Breast epithelium (tissue), 4 donors: Measurements from ENCODE around the gene C1QL1. TPM values are rescaled to one million over a fixed set of nuclear protein-coding genes. Genes with fewer than 3 reads are reported as not detected.
A peak's percentile ranks its signal among the peaks of the same experiment; 100 is the strongest.

ENCODE experiments used
- DNase-seq, 2 donors: peaks; one replicate each; pipeline ENCODE4 v3.0.0-alpha.2; 2019; ENCODE audit warnings: low spot score in 2 of 2
- H3K27ac ChIP-seq, 2 donors: fragments of 200-600 bp; sonication (generic) in 1 of 2; one replicate each; pipeline ENCODE4 v1.5.1; 2016 to 2019; ENCODE audit warnings: mild to moderate bottlenecking in 1 of 2
- H3K27me3 ChIP-seq, 2 donors: fragments of 200-600 bp; sonication (generic) in 1 of 2; one replicate each; pipeline versions ENCODE4 v1.5.1 to v1.6.0; 2017 to 2019; ENCODE audit warnings: control low read depth in 1 of 2, mild to moderate bottlenecking in 1 of 2
- H3K36me3 ChIP-seq: fragments of 200-600 bp; one replicate; pipeline ENCODE4 v1.5.1; 2019
- H3K4me1 ChIP-seq, 2 donors: fragments of 200-600 bp; sonication (generic); one replicate each; pipeline ENCODE4 v1.5.1; 2016 to 2019; ENCODE audit warnings: control low read depth in 1 of 2
- H3K4me3 ChIP-seq, 3 donors: fragments of 200-600 bp; sonication (generic); 1 replicate in 2 of 3; 2 replicates in 1 of 3; pipeline ENCODE4 v1.5.1; 2016 to 2019; ENCODE audit warnings: mild to moderate bottlenecking in 3 of 3, moderate library complexity in 2 of 3
- H3K9me3 ChIP-seq, 2 donors: fragments of 200-600 bp; sonication (generic) in 1 of 2; one replicate each; pipeline ENCODE4 v1.5.1; 2016 to 2019; ENCODE audit warnings: control low read depth in 1 of 2
- CTCF ChIP-seq, 3 donors: fragments of 450-650 bp; IDR thresholded peaks; one replicate each; pipeline ENCODE4 v1.5.1; 2016 to 2017; ENCODE audit warnings: antibody characterized with exemption in 3 of 3, mild to moderate bottlenecking in 3 of 3, moderate library complexity in 3 of 3
- POLR2A ChIP-seq: fragments of 450-650 bp; IDR thresholded peaks from one replicate; pipeline ENCODE4 v1.6.1; 2016; ENCODE audit warnings: antibody characterized with exemption, mild to moderate bottlenecking, moderate library complexity
- POLR2AphosphoS5 ChIP-seq, 3 donors: sonication (generic); formaldehyde crosslinking; IDR thresholded peaks; one replicate each; pipeline ENCODE4 v1.6.1; 2017; ENCODE audit warnings: antibody characterized with exemption in 3 of 3
- intact Hi-C: fragments of 100-400 bp; cut with DNase I; formaldehyde crosslinking; loops from one replicate; pipeline ENCODE4 v1.15.1; 2023; ENCODE audit warnings: low total_unique reads
- total RNA-seq, 3 donors: library from RNA; depleted of rRNA; stranded (reverse); fragments of >200 nt; gene quantifications; one replicate each; pipeline ENCODE4 v1.1.0, GENCODE V29; 2016

Gene C1QL1
- total RNA-seq, 3 donors from 2014 or later, result 0.98 to 7.2 TPM; not detected in 1

- intact Hi-C loops, result no loop called here
- no peaks in the 10 kb centered on the region for H3K36me3 ChIP-seq
- H3K27ac ChIP-seq, result no peak overlapping the region
- no peaks in the 10 kb centered on the region for H3K4me1 ChIP-seq
- DNase-seq, result no peak
- no peak for TF ChIP-seq CTCF (IDR thresholded peaks at IDR 0.05)
- TF ChIP-seq POLR2A, result no peak
- H3K27me3 ChIP-seq, result no peaks in the 10 kb centered on the region
- no peaks in the 10 kb centered on the region for H3K9me3 ChIP-seq
- H3K4me3 ChIP-seq, result no peak overlapping the region
Measured at GRCh38 chr17:44989552-44990138, 21.5 kb upstream of the C1QL1 start.

GRCh38 chr17:44988044-44988942, 20.2 kb upstream of the C1QL1 start:
- Histone ChIP-seq H3K9me3 (no peaks in the 10 kb centered on the region), H3K27me3 (no peaks in the 10 kb centered on the region), H3K4me3 (no peak overlapping the region), H3K36me3 (no peaks in the 10 kb centered on the region), H3K27ac (no peak overlapping the region), H3K4me1 (no peaks in the 10 kb centered on the region)
- TF ChIP-seq CTCF (IDR thresholded peaks at IDR 0.05) (no peak), POLR2AphosphoS5 (IDR thresholded peaks at IDR 0.05) (no peak), POLR2A (no peak)
- intact Hi-C loops, result no loop called here
- no peak for DNase-seq

GRCh38 chr17:44983563-44983962, 15.5 kb upstream of the C1QL1 start:
- no peaks in the 10 kb centered on the region for H3K4me1 ChIP-seq
- intact Hi-C loops, result no loop called here
- H3K27ac ChIP-seq, result no peak overlapping the region
- no peak overlapping the region for H3K4me3 ChIP-seq
- no peaks in the 10 kb centered on the region for H3K9me3 ChIP-seq
- TF ChIP-seq POLR2A (no peak), POLR2AphosphoS5 (IDR thresholded peaks at IDR 0.05) (no peak), CTCF (IDR thresholded peaks at IDR 0.05) (no peak)
- DNase-seq, result no peak
- H3K36me3 ChIP-seq, result no peaks in the 10 kb centered on the region
- H3K27me3 ChIP-seq, result no peaks in the 10 kb centered on the region

- Histone ChIP-seq H3K27ac (peak overlapping the region; percentile 38 to 70), H3K27me3 (no peaks in the 10 kb centered on the region), H3K4me3 (no peak overlapping the region), H3K9me3 (no peaks in the 10 kb centered on the region), H3K36me3 (no peaks in the 10 kb centered on the region), H3K4me1 (no peaks in the 10 kb centered on the region)
- DNase-seq, result no peak
- no peak for TF ChIP-seq CTCF (IDR thresholded peaks at IDR 0.05)
- no peak for TF ChIP-seq POLR2AphosphoS5 (IDR thresholded peaks at IDR 0.05)
- intact Hi-C loops, result no loop called here
Measured at GRCh38 chr17:44982113-44982702, 14.1 kb upstream of the C1QL1 start.
